Suprapubic skin (tissue), 4 donors: ENCODE data around the gene DDC. TPM values are rescaled to one million over a fixed set of nuclear protein-coding genes. Genes with fewer than 3 reads are reported as not detected.

ENCODE experiments used
- DNase-seq, 2 donors: peaks; one replicate each; pipeline ENCODE4 v3.0.0-alpha.2; 2019; ENCODE audit warnings: low spot score in 2 of 2
- H3K27ac ChIP-seq: fragments of 200-600 bp; sonication (generic); one replicate; pipeline ENCODE4 v1.5.1; 2019
- H3K27me3 ChIP-seq: fragments of 200-600 bp; sonication (generic); one replicate; pipeline ENCODE4 v1.5.1; 2019
- H3K36me3 ChIP-seq: fragments of 200-600 bp; sonication (generic); one replicate; pipeline ENCODE4 v1.5.1; 2019
- H3K4me1 ChIP-seq: fragments of 200-600 bp; sonication (generic); one replicate; pipeline ENCODE4 v1.5.1; 2019
- H3K4me3 ChIP-seq: fragments of 200-600 bp; sonication (generic); one replicate; pipeline ENCODE4 v1.5.1; 2019; ENCODE audit warnings: mild to moderate bottlenecking
- H3K9me3 ChIP-seq: fragments of 200-600 bp; sonication (generic); one replicate; pipeline ENCODE4 v1.5.1; 2019
- EP300 ChIP-seq: sonication (generic); formaldehyde crosslinking; IDR thresholded peaks from one replicate; pipeline ENCODE4 v1.6.1; 2017; ENCODE audit warnings: antibody characterized with exemption
- POLR2A ChIP-seq, 2 donors: fragments of 450-650 bp; IDR thresholded peaks; one replicate each; pipeline ENCODE4 v1.6.1; 2017; ENCODE audit warnings: antibody characterized with exemption in 2 of 2, mild to moderate bottlenecking in 2 of 2, moderate library complexity in 2 of 2
- POLR2AphosphoS5 ChIP-seq, 3 donors: sonication (generic); formaldehyde crosslinking; IDR thresholded peaks; one replicate each; pipeline ENCODE4 v1.6.1; 2017; ENCODE audit warnings: antibody characterized with exemption in 3 of 3
- WGBS: methylation state at CpG from one replicate; pipeline ENCODE4 v1.1.5; 2018; 5-methylcytosine and 5-hydroxymethylcytosine counted together
- total RNA-seq, 4 donors: library from RNA; depleted of rRNA; stranded (reverse); fragments of >200 nt; gene quantifications; one replicate each; pipeline ENCODE4 v1.1.0, GENCODE V29; 2016
- TF ChIP-seq, protein P1 (sequence below), 2 donors: fragments of 200-600 bp in 1 of 2; fragments of 450-650 bp in 1 of 2; sonication (generic) in 1 of 2; IDR thresholded peaks; one replicate each; pipeline ENCODE4 v1.5.1; 2016 to 2019; ENCODE audit warnings: antibody characterized with exemption in 2 of 2, mild to moderate bottlenecking in 1 of 2, moderate library complexity in 1 of 2

The DDC gene
- total RNA-seq, 4 donors from 2014 or later, result 1.6 to 3.6 TPM; not detected in 2

- TF ChIP-seq, protein P1, sequence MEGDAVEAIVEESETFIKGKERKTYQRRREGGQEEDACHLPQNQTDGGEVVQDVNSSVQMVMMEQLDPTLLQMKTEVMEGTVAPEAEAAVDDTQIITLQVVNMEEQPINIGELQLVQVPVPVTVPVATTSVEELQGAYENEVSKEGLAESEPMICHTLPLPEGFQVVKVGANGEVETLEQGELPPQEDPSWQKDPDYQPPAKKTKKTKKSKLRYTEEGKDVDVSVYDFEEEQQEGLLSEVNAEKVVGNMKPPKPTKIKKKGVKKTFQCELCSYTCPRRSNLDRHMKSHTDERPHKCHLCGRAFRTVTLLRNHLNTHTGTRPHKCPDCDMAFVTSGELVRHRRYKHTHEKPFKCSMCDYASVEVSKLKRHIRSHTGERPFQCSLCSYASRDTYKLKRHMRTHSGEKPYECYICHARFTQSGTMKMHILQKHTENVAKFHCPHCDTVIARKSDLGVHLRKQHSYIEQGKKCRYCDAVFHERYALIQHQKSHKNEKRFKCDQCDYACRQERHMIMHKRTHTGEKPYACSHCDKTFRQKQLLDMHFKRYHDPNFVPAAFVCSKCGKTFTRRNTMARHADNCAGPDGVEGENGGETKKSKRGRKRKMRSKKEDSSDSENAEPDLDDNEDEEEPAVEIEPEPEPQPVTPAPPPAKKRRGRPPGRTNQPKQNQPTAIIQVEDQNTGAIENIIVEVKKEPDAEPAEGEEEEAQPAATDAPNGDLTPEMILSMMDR (IDR thresholded peaks at IDR 0.05), result no peak
- TF ChIP-seq POLR2A (IDR thresholded peaks at IDR 0.05) (no peak), POLR2AphosphoS5 (IDR thresholded peaks at IDR 0.05) (no peak), EP300 (no peak)
- H3K4me3 ChIP-seq, result no peak overlapping the region
- peaks cover 20% of the 10 kb centered on the region for H3K36me3 ChIP-seq
Measured at GRCh38 chr7:50448823-50449222, 116.4 kb downstream of the DDC start.

GRCh38 chr7:50446542-50446960, 118.7 kb downstream of the DDC start:
- H3K4me3 ChIP-seq, result no peak overlapping the region
- no peak overlapping the region for H3K27ac ChIP-seq
- WGBS, result 53% methylated on average over 4 of the region's 4 CpGs
- TF ChIP-seq, protein P1 (IDR thresholded peaks at IDR 0.05), result no peak
- no peak for TF ChIP-seq POLR2A (IDR thresholded peaks at IDR 0.05)
- H3K9me3 ChIP-seq, result no peaks in the 10 kb centered on the region
- no peak for DNase-seq
- H3K4me1 ChIP-seq, result peaks cover 22% of the 10 kb centered on the region
- H3K36me3 ChIP-seq, result peaks cover 26% of the 10 kb centered on the region
- no peaks in the 10 kb centered on the region for H3K27me3 ChIP-seq

More at GRCh38 chr7:50448823-50449222, 116.4 kb downstream of the DDC start:
- Histone ChIP-seq H3K27me3 (no peaks in the 10 kb centered on the region), H3K4me1 (peaks cover 22% of the 10 kb centered on the region), H3K27ac (no peak overlapping the region), H3K9me3 (no peaks in the 10 kb centered on the region)
- DNase-seq, result no peak

- H3K27me3 ChIP-seq, result no peaks in the 10 kb centered on the region
- H3K36me3 ChIP-seq, result peaks cover 18% of the 10 kb centered on the region
- WGBS, result 86% methylated on average over 3 of the region's 3 CpGs
- H3K9me3 ChIP-seq, result no peaks in the 10 kb centered on the region
- H3K27ac ChIP-seq, result no peak overlapping the region
- no peak for DNase-seq
- H3K4me3 ChIP-seq, result no peak overlapping the region
- TF ChIP-seq POLR2AphosphoS5 (IDR thresholded peaks at IDR 0.05) (no peak), POLR2A (IDR thresholded peaks at IDR 0.05) (no peak)
- TF ChIP-seq, protein P1 (IDR thresholded peaks at IDR 0.05), result no peak
- no peaks in the 10 kb centered on the region for H3K4me1 ChIP-seq
Measured at GRCh38 chr7:50436133-50436806, 128.9 kb downstream of the DDC start.

GRCh38 chr7:50431722-50432305, 133.4 kb downstream of the DDC start:
- no peaks in the 10 kb centered on the region for H3K4me1 ChIP-seq
- no peak overlapping the region for H3K4me3 ChIP-seq
- DNase-seq, result no peak
- WGBS, result 56% methylated on average over 4 of the region's 4 CpGs
- no peaks in the 10 kb centered on the region for H3K36me3 ChIP-seq
- no peak overlapping the region for H3K27ac ChIP-seq
- no peaks in the 10 kb centered on the region for H3K27me3 ChIP-seq
- TF ChIP-seq EP300 (no peak), POLR2A (IDR thresholded peaks at IDR 0.05) (no peak), POLR2AphosphoS5 (IDR thresholded peaks at IDR 0.05) (no peak)
- TF ChIP-seq, protein P1 (IDR thresholded peaks at IDR 0.05), result no peak
- H3K9me3 ChIP-seq, result no peaks in the 10 kb centered on the region

DNA sequence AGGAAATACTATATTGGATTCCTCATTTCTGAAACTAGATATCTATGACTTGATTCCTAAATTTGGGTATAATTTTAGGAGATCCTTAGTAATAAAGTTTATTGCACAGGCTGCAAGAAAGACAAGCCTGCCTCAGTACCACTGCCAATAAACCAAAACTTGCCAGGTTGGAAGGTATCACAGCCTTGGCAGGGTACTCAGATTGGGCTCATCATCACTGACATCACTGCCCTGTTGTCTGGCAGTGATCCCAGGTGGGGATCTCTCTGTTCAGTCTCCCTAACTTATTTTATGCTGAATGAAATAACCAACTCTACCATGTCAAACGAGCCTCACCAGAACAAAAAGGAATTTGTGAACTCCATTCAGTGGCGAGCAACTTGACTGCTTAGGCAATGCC, 133.9 kb downstream of the DDC start:
- H3K27ac ChIP-seq, result no peak overlapping the region
- no peaks in the 10 kb centered on the region for H3K27me3 ChIP-seq
- no peaks in the 10 kb centered on the region for H3K36me3 ChIP-seq
- TF ChIP-seq, protein P1 (IDR thresholded peaks at IDR 0.05), result no peak
- TF ChIP-seq POLR2A (IDR thresholded peaks at IDR 0.05) (no peak), EP300 (no peak), POLR2AphosphoS5 (IDR thresholded peaks at IDR 0.05) (no peak)
- H3K4me1 ChIP-seq, result no peaks in the 10 kb centered on the region
- 55% methylated on average over 2 of the region's 2 CpGs for WGBS
- no peaks in the 10 kb centered on the region for H3K9me3 ChIP-seq
- no peak overlapping the region for H3K4me3 ChIP-seq
- DNase-seq, result no peak
